CD4-positive, alpha-beta T cell treated with Interleukin-2 at 100 ng/mL for 4 hours (primary cell): ENCODE results near the gene COL20A1.
"Not testable (repeated sequence)": the region's sequence is repeated elsewhere in the genome, so short reads cannot be mapped to it uniquely, and the experiment has no call there.

Experiments
- DNase-seq: peaks from one replicate; pipeline ENCODE4 v3.0.0-alpha.2; 2020; ENCODE audit warnings: low spot score

Gene COL20A1

DNA sequence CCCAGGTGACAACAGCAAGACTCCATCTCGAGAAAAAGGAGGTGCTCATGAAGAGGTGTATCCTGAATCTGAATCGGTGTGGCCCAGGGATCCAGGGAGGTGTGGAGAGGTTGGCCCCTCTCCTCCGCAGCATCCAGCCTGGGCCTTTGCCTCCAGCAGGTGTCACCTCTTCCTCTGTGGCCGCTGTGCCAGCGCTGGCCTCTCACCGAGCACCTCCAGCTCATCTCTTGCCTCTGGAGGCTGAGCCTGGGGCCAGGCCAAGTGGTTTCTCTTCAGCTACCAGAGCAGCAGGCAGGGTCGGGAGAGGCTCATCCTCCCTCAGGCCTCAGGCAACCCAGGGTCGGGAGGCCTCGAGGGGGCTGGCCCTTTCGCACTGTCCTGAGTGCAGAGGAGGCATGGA, 1.2 kb upstream of the COL20A1 start:
- DNase-seq: no peak

- no peak for DNase-seq
These were observed 689 bp upstream of the COL20A1 start for GRCh38 chr20:63292292-63292701.

DNA sequence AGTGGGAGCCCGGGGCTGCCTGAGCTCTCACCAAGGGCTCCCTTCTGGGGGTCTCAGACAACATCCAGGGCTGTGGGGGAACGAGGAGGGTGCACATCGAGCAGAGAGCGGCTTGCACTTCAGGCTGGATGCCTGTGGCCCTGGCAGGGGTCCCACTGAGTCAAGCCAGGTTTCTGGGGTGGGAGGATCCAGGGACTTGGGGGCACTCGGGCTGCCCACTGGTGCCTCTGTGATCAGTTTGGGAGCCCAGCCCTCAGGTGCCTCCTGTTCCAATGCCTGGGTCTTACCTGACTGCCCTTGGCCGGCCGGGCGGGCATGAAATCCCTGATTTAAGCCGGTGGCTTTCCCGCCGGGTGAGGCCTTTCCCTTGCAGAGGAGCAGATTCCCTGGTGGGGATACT, 470 bp downstream of the COL20A1 start:
- no peak for DNase-seq

DNA sequence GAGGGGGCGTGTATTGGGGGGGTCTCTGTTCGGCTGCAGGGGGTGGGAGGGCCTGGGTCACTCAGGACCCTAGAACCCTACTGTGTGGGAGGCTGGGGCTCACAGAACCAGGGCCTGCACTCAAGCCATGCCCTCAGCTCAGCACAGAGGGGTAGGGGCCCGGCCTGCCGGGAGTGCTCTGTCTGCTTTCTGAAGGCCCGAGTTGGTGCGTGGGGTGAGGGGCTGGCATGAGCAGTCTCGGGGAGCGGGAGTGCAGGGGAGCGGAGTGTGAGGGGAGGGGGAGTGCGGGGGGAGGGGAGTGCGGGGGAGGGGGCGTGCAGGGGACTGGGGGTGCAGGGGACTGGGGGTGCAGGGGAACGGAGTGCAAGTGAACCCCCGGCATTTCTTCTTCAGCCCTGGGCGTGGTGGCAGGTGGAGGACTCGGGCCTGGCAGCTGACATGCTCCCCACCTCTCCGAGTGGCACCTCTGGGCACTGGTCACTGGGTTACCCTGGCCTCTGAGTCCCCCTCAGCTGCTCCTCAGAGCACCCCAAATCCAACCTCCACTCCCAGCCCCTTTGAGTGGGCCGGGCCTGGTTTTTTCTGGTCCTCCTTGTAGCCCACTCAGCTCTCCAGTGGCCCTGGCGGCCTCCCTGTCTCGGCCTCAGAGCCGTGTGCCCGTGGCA, 1.0 kb downstream of the COL20A1 start:
- no peak for DNase-seq

GRCh38 chr20:63294536-63294900, 1.5 kb downstream of the COL20A1 start:
- no peak for DNase-seq

DNA sequence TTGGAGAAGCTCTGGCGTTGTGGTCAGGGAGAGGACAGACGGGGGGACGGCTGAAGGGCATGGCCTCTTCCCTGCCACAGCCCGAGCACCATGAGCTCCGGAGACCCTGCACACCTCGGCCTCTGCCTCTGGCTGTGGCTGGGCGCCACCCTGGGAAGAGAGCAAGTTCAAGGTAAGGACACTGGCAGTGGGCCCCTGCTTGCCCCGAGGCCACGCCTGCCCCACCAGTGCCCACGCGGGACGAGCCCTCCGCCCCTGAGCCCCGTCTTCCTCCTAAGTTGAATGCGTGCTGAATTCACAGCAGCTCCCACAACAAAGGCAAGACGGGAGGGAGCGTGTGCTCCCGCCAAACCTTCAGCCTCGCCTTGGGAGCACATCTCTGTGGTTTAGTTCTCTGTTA, 2.0 kb downstream of the COL20A1 start:
- no peak for DNase-seq

DNA sequence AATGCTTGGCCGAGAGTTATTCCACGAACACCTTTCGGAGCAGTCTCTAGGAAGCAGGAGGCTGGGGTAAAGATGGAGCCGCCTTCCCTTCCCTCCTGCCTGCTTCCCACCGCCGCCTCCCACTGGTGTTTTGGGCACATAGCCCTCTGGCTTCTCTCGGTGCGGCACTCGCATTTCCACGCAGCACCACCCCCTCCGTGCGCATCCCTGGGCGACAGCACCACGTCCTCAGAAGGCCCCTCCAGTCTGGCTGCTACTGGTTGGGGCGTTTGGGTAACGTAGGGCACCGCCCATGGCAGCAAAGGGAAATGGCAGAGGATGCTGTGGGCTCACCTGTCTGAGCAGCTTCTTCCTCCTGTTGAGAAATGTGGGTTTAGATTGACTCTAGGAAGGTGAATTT, 2.4 kb downstream of the COL20A1 start:
- no peak for DNase-seq

DNA sequence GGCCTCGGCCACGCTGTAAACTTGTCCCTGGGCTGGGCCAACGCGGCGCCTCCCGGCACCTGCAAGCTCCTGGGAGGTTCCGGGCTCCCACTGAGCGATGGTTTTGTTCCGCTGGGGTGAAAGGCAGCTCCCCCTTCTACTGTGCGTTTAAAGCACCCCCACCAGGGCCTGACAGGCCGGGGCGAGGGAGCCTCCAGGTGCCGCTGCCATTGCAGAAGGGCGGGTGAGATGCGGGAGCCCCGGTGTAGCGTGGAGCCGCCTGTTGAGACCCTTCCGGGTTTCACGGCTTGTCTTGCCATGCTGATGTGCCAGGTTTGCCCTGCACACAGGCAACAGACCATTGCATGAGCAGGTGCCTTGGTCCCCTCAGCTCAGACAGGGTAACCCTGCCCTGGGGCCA, 2.9 kb downstream of the COL20A1 start:
- DNase-seq: no peak

DNA sequence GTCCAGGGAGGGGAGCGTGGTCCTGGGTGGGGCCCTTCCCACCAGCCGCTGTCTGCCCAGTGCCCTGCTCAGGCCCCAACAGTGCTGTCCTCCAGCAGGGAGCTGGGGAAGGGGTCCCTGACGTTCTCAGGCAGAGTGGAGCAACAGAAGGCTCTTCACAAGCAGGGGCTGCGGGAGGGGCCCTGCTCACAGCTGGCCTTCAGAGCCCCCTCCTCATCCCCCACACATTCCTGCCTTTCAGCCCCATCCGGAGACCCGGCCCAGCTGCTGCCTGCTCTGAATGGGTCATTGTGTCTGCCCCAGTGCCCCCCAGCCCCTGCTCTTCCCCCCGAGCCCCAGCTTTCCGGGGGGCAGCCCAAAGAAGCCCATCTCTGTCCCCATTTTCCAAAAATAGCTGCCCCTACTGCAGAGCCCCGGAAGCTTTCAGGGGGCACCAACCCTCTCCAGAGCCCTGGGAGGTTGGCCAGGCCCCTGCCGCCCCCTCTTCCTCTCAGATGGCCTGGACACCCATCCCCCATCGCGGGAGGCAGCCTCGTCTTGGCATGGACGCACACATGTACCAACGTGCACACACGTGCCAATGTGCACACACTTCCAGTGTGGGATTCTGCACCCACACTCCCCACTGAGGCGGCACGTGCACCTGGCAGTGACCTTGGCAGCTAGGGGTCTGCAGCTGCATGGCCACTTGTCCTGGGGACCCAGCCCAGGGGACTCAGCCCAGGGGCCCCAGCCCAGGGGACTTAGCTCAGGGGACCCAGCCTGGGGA, 3.7 kb downstream of the COL20A1 start:
- DNase-seq: no peak

- DNase-seq: no peak
These were observed 4.4 kb downstream of the COL20A1 start for GRCh38 chr20:63297371-63297781.

DNA sequence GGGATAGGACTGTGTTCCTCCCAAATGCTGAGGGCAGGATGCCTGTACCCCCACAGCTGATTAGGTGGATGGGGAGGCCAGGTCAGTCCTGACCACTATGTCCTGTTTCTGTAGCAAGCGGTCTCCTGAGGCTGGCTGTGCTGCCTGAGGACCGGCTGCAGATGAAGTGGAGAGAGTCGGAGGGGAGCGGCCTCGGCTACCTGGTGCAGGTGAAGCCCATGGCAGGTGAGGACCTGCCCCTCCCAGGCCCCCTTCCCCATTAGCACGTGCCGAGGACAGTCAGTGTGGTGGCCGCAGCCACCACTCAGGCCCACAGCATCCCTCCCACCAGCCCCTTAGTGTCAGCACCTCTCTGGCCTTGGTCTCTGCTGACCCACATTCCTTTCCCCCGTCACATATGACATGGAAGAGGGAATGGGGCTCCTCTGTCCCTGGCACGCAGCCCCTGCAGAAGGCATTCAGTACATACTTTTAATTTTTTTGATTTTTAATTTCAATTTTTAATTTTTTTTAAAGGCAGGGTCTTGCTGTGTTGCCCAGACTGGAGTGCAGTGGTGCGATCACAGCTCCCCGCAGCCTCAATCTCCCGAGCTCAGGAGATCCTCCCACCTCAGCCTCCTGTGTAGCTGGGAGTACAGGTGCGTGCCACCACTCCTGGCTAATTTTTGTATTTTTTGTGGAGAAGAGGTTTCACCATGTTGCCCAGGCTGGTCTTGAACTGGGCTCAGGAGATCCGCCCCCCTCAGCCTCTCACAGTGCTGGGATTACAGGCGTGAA, 5.0 kb downstream of the COL20A1 start:
- DNase-seq: no peak

DNA sequence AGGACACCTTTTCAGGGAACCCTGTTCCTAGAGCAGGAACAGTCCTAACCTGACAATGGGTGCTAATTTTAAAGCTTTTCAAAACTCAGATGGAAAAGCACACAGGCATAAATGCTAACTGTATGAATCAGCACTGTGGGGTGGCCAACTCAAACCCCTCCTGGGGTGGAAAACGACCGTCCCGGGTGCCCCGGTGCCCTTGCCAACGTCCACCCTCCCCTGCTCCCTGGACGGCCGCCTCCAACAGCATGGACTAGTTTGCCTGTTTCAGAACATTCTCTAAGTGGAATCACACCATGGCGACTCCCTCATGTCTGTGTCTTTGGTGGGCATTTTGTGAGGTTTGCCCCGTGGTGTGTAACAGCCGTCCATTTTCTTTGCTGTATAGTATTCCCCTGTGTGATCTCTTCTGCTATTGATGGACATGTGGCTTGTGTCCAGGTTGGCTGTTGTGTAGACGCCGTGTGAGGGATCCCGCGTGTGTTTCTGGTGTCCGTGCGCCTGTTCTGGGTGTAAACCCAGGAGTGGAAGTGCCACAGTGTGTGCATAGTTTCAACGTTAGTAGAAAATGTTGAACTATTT, 5.8 kb downstream of the COL20A1 start:
- no peak for DNase-seq

- DNase-seq: no peak
These were observed 8.7 kb downstream of the COL20A1 start for GRCh38 chr20:63301671-63302070.

GRCh38 chr20:63303095-63303666, 10.2 kb downstream of the COL20A1 start:
- DNase-seq: no peak

GRCh38 chr20:63305393-63305792, 12.4 kb downstream of the COL20A1 start:
- no peak for DNase-seq

GRCh38 chr20:63305933-63306672, 13.1 kb downstream of the COL20A1 start:
- not testable (repeated sequence) for DNase-seq

DNA sequence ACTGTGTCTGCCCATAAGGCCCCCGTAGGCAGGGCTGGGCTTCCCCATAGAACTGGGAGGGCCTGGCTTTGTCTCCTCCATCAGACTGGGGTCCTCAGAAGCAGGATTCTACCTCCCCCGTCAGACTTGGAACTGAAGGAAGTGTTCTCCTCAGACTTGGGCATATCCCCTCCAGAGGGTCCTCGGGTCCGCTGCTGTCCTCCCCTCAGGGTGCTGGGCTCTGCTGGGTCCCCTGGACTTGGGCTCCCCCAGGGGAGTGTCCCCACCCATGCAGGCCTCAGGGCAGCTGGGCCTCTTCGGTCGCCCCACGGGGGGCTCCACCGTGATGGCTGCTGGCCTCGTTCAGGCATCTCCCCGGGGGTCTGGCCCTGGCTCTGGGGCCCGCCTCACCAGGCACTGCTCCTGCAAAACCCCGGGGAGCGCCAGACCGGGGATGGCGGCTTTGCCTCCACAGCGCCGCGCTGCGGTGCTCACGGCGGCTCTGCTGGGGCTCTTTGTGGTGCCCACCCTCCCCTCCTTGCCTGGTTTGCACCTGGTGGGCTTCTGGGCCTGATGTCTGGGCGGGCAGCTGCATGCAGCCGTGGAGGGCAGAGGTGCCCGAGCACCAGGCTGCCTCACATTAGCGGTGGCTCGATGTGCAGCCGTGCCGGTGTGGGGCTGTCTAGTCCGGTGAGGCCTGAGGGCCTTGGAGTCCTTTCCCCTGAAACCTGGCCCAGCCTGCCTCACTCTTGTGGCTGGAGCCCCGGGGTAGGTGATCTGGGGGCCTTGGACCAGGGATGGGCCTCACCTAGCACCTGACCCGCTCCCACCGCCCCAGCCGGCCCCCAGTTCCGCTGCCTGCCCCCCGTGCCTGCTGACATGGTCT, 13.9 kb downstream of the COL20A1 start:
- DNase-seq: no peak

- no peak for DNase-seq
These were observed 14.7 kb downstream of the COL20A1 start for GRCh38 chr20:63307538-63308217.

DNA sequence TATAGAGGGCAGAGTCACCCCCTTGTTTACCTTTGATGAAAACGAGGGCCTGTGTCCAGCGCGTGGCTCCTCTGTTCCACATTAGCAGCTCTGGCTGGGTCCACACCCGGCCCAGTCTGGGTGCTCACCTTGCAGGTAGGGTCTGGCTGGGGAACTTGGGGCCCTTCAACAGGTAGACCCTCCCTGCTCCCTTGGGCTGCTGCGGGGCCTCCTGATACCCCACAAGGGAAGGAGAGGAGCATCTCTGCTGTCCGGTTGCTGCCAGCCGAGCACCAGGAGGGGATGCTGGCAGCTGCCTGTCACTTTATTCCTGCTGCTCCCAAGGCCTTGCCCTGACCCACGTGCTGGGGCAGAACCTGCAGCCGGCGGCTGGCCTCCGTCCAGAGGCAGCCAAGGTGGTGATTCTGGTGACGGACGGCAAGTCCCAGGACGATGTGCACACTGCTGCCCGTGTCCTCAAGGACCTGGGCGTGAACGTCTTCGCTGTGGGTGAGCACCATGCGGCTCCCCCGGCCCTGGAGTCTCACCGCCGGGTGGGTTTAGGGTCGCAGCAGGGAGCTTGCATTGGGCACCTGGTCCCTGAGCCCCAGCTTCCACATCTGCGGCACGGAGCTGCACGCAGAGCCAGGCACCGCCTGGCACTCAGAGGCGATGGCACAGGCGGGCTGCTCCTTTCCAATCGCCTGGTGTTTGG, 15.4 kb downstream of the COL20A1 start:
- DNase-seq: no peak
